Measurements from ENCODE around the gene UGT1A3.

Gene UGT1A3

DNA sequence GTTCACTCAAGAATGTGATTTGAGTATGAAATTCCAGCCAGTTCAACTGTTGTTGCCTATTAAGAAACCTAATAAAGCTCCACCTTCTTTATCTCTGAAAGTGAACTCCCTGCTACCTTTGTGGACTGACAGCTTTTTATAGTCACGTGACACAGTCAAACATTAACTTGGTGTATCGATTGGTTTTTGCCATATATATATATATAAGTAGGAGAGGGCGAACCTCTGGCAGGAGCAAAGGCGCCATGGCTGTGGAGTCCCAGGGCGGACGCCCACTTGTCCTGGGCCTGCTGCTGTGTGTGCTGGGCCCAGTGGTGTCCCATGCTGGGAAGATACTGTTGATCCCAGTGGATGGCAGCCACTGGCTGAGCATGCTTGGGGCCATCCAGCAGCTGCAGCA, 31.2 kb downstream of the UGT1A3 start, which contains the start of gene UGT1A1:
Gene UGT1A1 (plus strand): TSS at position 228 of the 400 bp plus-strand sequence. CDS start 18 bp downstream, at position 246.
- DNase-seq: no peak

GRCh38 chr2:233761040-233761769, 32.4 kb downstream of the UGT1A3 start:
- no peak for DNase-seq

DNA sequence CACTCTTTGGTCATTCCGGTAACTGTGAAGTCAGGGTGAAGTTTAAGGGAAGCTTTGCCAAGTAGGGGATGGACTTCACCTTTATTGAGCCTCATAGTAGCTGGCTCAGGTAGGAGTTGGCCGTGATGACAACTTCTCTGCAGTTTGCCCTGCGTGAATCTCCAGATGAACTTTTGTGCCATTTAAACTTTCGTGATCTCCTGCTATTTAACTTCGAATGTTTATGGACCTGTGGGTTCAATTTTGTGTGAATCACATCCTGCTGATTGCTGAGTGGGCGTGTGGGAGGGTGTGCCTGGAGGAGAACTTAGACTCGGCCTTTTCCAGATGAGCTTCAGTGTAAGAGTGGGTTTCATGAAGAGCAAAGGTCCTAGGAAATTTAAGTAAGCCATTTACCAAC, 35.4 kb downstream of the UGT1A3 start:
- DNase-seq: no peak

- DNase-seq: no peak
These were observed 35.9 kb downstream of the UGT1A3 start for GRCh38 chr2:233764761-233765160.

GRCh38 chr2:233766416-233766815, 37.6 kb downstream of the UGT1A3 start:
- DNase-seq: no peak

- DNase-seq: no peak
These were observed 39.2 kb downstream of the UGT1A3 start for GRCh38 chr2:233768076-233768475.

DNA sequence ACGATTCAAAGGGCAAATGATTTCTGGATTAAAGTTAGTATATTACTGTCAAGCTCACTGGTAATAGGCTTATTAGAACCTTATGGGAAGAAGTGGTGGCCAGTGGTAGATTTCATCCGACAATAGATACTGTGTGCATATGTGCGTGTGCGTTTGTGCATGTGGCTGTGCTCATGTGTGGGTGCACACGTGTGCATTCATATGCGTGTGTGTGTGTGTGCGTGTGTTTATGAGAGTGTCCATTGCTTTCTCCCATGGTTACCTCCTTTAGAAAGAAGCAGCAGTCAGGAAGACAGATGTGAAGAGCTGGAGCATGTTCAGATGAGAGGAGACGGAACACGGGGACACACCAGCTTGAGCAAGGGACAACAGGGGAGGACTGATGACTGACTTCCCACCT, 40.4 kb downstream of the UGT1A3 start:
- no peak for DNase-seq

DNA sequence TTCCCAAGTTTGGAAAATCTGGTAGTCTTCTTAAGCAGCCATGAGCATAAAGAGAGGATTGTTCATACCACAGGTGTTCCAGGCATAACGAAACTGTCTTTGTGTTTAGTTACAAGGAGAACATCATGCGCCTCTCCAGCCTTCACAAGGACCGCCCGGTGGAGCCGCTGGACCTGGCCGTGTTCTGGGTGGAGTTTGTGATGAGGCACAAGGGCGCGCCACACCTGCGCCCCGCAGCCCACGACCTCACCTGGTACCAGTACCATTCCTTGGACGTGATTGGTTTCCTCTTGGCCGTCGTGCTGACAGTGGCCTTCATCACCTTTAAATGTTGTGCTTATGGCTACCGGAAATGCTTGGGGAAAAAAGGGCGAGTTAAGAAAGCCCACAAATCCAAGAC, 43.3 kb downstream of the UGT1A3 start:
- DNase-seq: no peak

DNA sequence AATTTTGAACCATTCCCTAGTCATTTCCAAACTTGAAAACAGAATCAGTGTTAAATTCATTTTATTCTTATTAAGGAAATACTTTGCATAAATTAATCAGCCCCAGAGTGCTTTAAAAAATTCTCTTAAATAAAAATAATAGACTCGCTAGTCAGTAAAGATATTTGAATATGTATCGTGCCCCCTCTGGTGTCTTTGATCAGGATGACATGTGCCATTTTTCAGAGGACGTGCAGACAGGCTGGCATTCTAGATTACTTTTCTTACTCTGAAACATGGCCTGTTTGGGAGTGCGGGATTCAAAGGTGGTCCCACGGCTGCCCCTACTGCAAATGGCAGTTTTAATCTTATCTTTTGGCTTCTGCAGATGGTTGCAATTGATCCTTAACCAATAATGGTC, 43.7 kb downstream of the UGT1A3 start:
- no peak for DNase-seq

- DNase-seq: no peak
These were observed 45.0 kb downstream of the UGT1A3 start for GRCh38 chr2:233773854-233774253.

GRCh38 chr2:233775414-233775813, 46.6 kb downstream of the UGT1A3 start:
- DNase-seq: no peak

DNA sequence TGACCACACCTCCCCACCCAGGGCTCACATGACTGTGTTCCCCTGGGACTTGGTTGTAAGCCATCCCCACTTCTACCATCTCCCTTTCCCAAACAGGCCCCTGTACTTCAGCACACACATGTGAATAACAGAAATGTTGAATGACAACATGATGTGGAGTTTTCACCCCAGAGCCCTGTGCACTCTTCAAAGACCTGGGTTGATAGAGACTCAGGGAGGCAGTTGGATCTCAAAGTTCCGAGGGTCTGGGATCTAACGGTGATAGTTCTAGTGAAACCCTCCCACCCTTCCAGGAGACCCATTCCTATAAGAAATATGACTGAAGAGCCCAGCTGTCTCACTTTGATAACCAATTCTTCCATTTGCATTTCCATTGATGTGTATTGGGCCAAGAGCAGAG, 49.2 kb downstream of the UGT1A3 start, which contains the start of gene MROH2A:
Gene MROH2A (plus strand): TSS at position 301 of the 400 bp plus-strand sequence. CDS start 1,029 bp downstream, outside the sequence.
- no peak for DNase-seq

DNA sequence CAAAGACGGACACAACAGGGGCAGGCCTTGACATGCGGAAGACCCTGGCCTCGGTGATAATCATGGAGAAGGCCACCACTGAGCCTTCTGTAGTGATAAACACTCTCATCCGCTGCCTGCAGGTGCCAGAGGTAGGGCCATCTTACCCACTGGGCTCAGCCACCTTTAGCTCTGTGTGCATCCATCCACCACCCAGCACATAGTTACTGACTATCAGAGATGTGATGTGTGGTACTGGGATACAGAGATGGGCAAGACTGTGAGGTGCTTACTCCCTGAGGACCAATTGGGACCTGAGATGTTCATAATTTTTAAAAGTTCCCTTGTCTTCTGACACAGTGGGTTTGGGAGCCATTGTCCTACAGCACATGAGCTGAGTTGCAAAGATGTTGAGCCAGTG, 50.9 kb downstream of the UGT1A3 start:
- no peak for DNase-seq

- DNase-seq: no peak
These were observed 51.9 kb downstream of the UGT1A3 start for GRCh38 chr2:233780771-233781170.

GRCh38 chr2:233789554-233789953, 60.7 kb downstream of the UGT1A3 start:
- no peak for DNase-seq

GRCh38 chr2:233791151-233791882, 62.5 kb downstream of the UGT1A3 start:
- no peak for DNase-seq

GRCh38 chr2:233791883-233792329, 63.1 kb downstream of the UGT1A3 start:
- DNase-seq: no peak

- no peak for DNase-seq
These were observed 63.9 kb downstream of the UGT1A3 start for GRCh38 chr2:233792720-233793119.

DNA sequence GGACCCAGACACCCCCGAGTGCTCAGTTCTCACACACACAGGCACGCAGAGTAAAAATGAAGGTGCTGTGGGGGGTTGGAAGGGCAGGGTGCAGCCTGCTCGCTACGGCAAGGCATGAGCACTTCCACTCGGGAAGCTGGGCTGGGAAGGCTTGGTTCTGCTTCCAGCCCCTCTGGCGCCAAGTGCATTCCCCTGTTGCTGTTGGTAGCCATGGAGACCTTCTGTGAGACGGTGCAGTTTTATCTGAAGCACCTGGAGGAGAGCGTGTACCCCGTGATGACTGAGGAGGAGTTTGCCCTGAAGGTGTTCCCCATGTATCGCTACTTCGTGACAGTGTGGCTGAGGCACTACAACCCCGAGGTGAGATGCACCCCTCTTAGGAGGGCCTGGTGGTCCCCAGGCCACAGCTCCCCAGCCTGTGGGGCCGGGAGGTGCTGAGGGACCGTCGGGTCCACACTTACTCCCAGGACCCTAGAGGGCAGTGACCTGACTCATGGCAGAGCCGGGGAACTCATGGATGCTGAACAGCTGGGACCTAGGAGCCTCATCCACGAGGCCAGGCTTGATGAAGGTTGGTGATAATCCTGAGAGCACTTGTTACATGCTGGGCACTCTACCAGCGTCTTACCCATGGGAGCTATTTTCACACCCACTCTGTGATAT, 64.8 kb downstream of the UGT1A3 start:
- DNase-seq: no peak

DNA sequence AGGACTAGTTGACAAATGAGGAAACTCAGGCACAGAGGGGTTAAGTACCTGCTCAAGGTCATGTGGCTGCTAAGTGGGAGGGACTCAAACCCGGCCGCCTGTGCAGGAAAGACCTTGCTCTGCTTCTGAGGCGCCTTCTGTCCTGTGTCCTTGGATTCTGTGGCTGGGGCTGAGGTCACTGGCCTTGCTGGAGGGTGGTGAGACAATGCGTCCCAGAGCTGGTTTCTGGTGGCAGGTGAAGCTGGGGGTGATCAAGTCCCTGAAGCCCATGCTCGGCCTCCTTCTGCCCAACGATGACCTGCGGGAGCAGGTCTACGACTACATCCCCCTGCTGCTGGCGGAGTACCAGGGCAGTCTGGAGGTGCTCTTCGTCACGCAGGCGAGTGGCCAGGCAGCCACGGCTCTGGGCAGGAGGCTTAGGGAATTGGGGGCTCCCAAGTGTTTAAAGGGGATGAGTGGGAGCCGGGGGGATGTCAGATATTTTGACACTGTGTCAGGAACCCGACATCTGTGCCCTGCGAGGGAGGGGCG, 65.4 kb downstream of the UGT1A3 start:
- DNase-seq: no peak

DNA sequence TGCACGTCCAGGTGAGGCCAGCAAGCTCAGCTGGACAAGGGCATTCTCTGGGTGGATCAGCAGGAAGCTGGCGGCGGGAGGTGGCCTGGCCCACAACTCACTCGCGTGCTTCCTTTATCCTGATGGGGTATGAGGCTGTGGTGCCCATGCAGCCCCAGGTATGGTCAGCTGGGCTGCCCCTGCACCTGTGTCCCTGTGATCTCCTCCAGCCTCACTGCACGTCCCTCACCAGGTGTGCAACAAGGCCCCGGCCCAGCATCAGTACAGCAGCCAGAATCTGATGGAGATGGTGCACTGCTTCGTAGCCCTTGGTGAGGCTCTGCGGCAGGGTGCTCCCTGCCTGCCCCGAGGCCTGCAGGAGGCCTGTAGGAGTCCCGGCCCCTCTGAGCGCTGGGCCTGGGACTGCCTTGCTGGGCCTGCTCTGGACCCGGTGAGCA, 66.9 kb downstream of the UGT1A3 start:
- DNase-seq: no peak

- no peak for DNase-seq
These were observed 67.4 kb downstream of the UGT1A3 start for GRCh38 chr2:233796254-233796653.

All from NCI-H146 (cell line).